ENCODE measurements around the gene GP1BA. TPM values are rescaled to one million over a fixed set of nuclear protein-coding genes. Genes with fewer than 3 reads are reported as not detected.

Gene GP1BA
- polyA plus RNA-seq, 1 donor from 2014 or later: not detected

- Histone ChIP-seq H3K9ac (ENCODE audit: low read length) (no peak overlapping the region), H2AFZ (ENCODE audit: low read depth, low read length) (no peak overlapping the region), H3K9me3 (ENCODE audit: low read length) (no peaks in the 10 kb centered on the region), H4K20me1 (ENCODE audit: insufficient read depth) (no peaks in the 10 kb centered on the region), H3K36me3 (ENCODE audit: insufficient read depth, low read length) (no peaks in the 10 kb centered on the region), H3K4me2 (ENCODE audit: low read length) (no peak overlapping the region), H3K27ac (ENCODE audit: low read length) (no peak overlapping the region), H3K9me2 (ENCODE audit: insufficient read depth, low read length) (no peaks in the 10 kb centered on the region), H3K79me2 (replicated peaks; ENCODE audit: insufficient read depth, low read length) (no peaks in the 10 kb centered on the region), H3K4me3 (ENCODE audit: low read length) (no peak overlapping the region), H3F3A (ENCODE audit: insufficient read depth, low read length, poor library complexity, severe bottlenecking) (no peaks in the 10 kb centered on the region), H3K27me3 (ENCODE audit: insufficient read depth, low read depth, low read length) (no peaks in the 10 kb centered on the region)
- TF ChIP-seq TAF1 (IDR thresholded peaks at IDR 0.05; ENCODE audit: low read depth) (no peak), MXI1 (conservative IDR thresholded peaks at IDR 0.05; ENCODE audit: poor library complexity, severe bottlenecking) (no peak)
These were observed 45.2 kb upstream of the GP1BA start for GRCh38 chr17:4886830-4887229.

- TF ChIP-seq MXI1 (conservative IDR thresholded peaks at IDR 0.05; ENCODE audit: poor library complexity, severe bottlenecking) (no peak), SMC3 (conservative IDR thresholded peaks at IDR 0.05; ENCODE audit: poor library complexity) (no peak), RAD21 (conservative IDR thresholded peaks at IDR 0.05) (no peak), POLR2AphosphoS5 (IDR thresholded peaks at IDR 0.05) (no peak), TAF1 (IDR thresholded peaks at IDR 0.05; ENCODE audit: low read depth) (no peak), EP300 (conservative IDR thresholded peaks at IDR 0.05; ENCODE audit: poor library complexity, severe bottlenecking) (no peak), EZH2 (IDR thresholded peaks at IDR 0.05; ENCODE audit: borderline replicate concordance, insufficient read depth, low read length, poor library complexity, severe bottlenecking) (no peak), REST (IDR thresholded peaks at IDR 0.05; ENCODE audit: borderline replicate concordance) (no peak)
- TF ChIP-seq, protein P1, sequence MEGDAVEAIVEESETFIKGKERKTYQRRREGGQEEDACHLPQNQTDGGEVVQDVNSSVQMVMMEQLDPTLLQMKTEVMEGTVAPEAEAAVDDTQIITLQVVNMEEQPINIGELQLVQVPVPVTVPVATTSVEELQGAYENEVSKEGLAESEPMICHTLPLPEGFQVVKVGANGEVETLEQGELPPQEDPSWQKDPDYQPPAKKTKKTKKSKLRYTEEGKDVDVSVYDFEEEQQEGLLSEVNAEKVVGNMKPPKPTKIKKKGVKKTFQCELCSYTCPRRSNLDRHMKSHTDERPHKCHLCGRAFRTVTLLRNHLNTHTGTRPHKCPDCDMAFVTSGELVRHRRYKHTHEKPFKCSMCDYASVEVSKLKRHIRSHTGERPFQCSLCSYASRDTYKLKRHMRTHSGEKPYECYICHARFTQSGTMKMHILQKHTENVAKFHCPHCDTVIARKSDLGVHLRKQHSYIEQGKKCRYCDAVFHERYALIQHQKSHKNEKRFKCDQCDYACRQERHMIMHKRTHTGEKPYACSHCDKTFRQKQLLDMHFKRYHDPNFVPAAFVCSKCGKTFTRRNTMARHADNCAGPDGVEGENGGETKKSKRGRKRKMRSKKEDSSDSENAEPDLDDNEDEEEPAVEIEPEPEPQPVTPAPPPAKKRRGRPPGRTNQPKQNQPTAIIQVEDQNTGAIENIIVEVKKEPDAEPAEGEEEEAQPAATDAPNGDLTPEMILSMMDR (IDR thresholded peaks at IDR 0.05; ENCODE audit: poor library complexity, severe bottlenecking): no peak
- Histone ChIP-seq H3K79me2 (replicated peaks; ENCODE audit: insufficient read depth, low read length) (no peaks in the 10 kb centered on the region), H3K9me3 (ENCODE audit: low read length) (no peaks in the 10 kb centered on the region), H3K27me3 (ENCODE audit: insufficient read depth, low read depth, low read length) (no peaks in the 10 kb centered on the region), H3K4me2 (ENCODE audit: low read length) (no peak overlapping the region), H3K4me3 (ENCODE audit: low read length) (no peak overlapping the region), H3K9me2 (ENCODE audit: insufficient read depth, low read length) (no peaks in the 10 kb centered on the region), H3K9ac (ENCODE audit: low read length) (no peak overlapping the region), H3K36me3 (ENCODE audit: insufficient read depth, low read length) (no peaks in the 10 kb centered on the region), H3F3A (ENCODE audit: insufficient read depth, low read length, poor library complexity, severe bottlenecking) (no peaks in the 10 kb centered on the region), H2AFZ (ENCODE audit: low read depth, low read length) (no peak overlapping the region), H3K27ac (ENCODE audit: low read length) (no peak overlapping the region), H4K20me1 (ENCODE audit: insufficient read depth) (no peaks in the 10 kb centered on the region)
These were observed 44.5 kb upstream of the GP1BA start for GRCh38 chr17:4887581-4887980.
